H7 (cell line): ENCODE measurements around the gene ARID3A. TPM values are rescaled to one million over a fixed set of nuclear protein-coding genes. Genes with fewer than 3 reads are reported as not detected.
"Not testable (repeated sequence)": the region's sequence is repeated elsewhere in the genome, so short reads cannot be mapped to it uniquely, and the experiment has no call there.

Experiments used
- DNase-seq: peaks from one replicate; pipeline ENCODE4 v3.0.0; 2012
- H3K27me3 ChIP-seq: 2 replicates; pipeline ENCODE4 v1.6.0; 2011; ENCODE audit warnings: mild to moderate bottlenecking, low read length; ENCODE audit not compliant: control insufficient read depth, insufficient read depth
- H3K36me3 ChIP-seq: replicated peaks from 2 replicates; pipeline ENCODE4 v1.5.1; 2011; ENCODE audit warnings: low read length; ENCODE audit not compliant: control insufficient read depth, insufficient read depth
- H3K4me3 ChIP-seq: 2 replicates; pipeline ENCODE4 v1.5.1; 2011; ENCODE audit warnings: low read depth, mild to moderate bottlenecking, control low read depth, low read length, moderate library complexity; ENCODE audit not compliant: insufficient read depth
- total RNA-seq: library from RNA; depleted of rRNA; stranded (reverse); fragments of >200 nt; shearing (Covaris generic); gene quantifications from 2 replicates; pipeline ENCODE4 v1.2.3, GENCODE V29; 2014

Gene ARID3A
- total RNA-seq, 1 experiment from 2014 or later = 85.4 TPM

DNA sequence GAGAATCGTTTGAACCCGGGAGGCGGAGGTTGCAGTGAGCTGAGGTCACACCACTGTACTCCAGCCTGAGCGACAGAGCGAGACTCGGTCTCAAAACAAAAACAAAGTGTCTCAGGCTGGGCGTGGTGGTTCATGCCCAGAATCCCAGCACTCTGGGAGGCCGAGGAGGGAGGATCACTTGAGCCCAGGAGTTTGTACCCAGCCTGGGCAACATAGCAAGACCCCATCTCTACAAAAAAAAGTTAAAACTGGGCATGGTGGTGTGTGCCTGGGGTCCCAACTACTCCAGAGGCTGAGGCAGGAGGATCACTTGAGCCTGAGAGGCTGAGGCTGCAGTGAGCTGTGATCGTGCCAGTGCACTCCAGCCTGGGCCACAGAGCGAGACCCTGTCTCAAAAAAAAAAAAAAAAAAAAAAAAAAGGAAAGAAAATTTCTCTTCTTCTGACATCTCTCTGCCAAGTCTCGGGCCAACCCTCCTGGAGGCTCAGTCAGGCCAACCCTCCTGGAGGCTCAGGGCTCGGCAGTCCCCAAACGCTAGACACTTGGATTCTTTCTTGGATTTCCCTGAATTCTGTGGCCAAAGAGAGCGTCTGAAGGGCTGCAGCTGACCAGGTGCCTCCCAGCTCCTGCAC is 26.3 kb downstream of the ARID3A start:
- H3K4me3 ChIP-seq = no peak overlapping the region
- H3K27me3 ChIP-seq = no peaks in the 10 kb centered on the region
- no peaks in the 10 kb centered on the region; the same call in 1 of the 2 replicates for H3K36me3 ChIP-seq
- no peak for DNase-seq

DNA sequence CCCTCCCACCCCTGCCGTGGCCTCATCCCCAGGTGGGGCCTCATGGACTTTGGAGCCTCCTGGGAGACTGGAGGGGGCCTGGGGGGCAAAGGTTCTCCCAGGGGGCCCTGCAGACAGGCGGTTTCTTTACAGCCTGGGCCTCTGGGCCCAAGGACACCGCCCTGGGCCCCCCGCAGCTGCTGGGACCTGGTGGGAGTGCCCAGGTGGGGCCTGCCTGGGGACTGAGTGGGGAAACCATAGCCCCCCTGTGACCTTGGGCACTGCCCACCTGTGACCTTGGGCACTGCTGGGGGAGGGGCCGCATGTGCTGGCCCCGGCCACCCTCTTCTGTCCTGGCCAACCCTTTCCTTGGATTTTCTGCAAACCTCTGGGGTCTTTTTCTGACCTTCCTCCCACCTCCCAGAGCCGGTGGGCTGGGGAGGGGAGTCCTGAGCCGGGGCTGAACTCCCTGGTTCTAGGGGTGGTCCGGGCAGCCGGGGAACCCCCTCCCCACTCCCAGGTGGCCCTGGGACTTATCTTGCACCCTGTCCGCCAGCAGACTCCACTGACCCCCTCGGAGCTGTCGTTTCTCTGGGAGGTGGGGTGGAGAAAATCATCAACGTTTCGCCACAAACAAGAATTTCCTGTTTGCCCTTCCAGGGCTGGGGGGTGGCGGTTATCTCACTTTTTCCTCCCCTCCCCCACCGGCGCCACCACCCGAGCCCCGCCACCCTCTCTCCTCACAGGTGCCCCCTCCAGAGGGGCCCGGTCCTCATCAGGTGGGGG is 27.0 kb downstream of the ARID3A start:
- DNase-seq = peak; percentile 88
- peak overlapping the region; percentile 19 for H3K4me3 ChIP-seq
- H3K36me3 ChIP-seq = no peaks in the 10 kb centered on the region
- no peaks in the 10 kb centered on the region for H3K27me3 ChIP-seq

DNA sequence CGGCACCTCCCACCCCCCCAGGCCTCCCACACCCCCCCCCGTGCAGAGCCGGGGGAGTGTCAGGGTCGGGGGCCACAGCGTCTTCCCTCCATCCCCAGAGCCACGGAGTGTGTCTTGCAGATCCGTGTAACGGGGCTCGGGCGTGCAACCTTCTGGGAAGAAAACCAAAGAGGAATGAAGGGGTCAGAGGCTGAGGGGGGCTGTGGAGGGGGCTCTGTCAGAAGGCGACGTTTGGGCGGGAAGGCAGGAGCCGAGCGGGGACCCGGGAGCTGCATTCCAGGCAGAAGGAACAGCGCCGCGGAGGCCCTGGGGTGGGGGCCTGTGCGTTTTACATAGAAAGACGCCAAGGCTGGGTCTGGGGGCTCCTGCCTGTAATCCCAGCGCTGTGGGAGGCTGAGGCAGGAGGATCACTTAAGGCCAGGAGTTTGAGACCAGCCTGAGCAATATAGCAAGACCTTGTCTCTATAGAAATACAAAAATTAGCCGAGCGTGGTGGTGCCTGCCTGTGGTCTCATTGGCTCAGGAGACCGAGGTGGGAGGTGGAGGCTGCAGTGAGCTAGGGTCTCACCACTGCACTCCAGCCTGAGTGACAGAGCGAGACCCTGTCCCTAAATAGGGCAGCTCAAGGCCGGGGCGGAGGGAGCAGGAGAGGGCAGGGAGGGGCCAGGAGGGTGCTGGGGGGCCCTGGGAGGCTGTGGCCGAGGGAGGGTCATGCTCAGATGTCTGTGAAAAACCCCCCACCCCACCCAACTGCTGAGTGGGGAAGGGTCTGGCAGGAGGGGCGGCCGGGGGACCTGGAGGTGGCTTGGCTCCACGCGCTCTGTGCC is 27.8 kb downstream of the ARID3A start:
- DNase-seq = no peak
- Histone ChIP-seq H3K36me3 (no peaks in the 10 kb centered on the region), H3K4me3 (peak overlapping the region; percentile 12; the same call in 1 of the 2 replicates), H3K27me3 (no peaks in the 10 kb centered on the region)

DNA sequence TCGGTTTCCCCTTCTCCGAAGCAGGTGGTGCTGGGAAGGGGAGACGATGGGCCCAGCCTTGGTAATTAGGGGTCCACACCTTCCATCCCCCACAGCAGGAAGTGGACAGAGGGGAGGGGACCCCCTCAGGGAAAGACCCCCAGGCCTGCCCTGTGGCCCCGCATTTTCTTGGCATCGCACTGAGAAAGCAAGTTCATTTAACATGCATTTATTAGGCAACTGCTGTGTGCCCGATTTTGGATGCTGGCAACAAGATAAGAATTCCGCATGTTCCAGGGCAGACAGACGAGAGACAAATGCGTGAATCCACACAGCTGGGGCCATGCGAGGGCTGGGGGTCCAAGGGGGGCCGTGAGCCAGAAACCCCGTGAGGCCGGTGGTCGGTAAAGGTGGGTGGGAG is 28.4 kb downstream of the ARID3A start:
- Histone ChIP-seq H3K4me3 (no peak overlapping the region), H3K27me3 (no peaks in the 10 kb centered on the region), H3K36me3 (no peaks in the 10 kb centered on the region)
- DNase-seq = no peak

DNA sequence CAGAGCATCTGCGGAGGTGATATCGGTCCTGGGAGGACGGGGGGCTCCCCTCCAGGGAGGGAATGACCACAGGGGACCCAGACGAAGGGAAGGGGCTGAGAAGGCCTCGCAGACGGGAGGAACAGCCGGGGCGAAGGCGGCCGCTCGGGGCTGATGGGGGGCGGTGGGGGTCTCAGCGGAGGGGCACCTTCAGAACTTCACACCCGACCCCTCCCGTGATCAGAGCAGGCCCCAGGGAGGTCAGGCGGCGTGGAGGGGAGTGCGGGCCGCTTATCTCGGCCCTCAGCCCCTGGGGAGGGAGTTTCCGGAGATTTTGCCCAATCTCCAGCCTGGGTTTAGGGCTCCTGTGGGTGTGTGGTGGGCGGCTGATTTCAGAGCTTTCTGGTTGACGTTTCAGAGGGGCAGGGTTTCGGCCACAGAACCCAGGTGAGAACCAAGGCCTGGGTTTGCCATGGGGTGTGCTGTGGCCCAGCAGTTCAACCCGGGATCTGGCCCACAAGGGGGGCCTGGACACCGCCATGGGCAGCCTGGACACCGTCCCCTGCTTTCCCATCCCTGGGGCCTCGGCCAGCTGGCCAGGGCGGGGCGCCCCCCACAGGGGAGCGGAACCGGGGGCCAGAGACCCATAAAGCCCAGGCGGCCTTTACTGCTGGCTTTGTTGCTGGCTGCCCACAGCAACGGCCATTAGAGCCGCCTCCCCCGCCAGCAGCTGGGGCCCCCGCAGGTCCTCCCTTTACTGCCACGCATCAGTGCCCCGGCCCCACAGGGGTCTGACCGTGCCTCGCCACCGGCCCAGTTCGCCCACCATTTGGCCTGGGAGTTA is 29.0 kb downstream of the ARID3A start:
- H3K27me3 ChIP-seq = no peaks in the 10 kb centered on the region
- DNase-seq = peak; percentile 87

DNA sequence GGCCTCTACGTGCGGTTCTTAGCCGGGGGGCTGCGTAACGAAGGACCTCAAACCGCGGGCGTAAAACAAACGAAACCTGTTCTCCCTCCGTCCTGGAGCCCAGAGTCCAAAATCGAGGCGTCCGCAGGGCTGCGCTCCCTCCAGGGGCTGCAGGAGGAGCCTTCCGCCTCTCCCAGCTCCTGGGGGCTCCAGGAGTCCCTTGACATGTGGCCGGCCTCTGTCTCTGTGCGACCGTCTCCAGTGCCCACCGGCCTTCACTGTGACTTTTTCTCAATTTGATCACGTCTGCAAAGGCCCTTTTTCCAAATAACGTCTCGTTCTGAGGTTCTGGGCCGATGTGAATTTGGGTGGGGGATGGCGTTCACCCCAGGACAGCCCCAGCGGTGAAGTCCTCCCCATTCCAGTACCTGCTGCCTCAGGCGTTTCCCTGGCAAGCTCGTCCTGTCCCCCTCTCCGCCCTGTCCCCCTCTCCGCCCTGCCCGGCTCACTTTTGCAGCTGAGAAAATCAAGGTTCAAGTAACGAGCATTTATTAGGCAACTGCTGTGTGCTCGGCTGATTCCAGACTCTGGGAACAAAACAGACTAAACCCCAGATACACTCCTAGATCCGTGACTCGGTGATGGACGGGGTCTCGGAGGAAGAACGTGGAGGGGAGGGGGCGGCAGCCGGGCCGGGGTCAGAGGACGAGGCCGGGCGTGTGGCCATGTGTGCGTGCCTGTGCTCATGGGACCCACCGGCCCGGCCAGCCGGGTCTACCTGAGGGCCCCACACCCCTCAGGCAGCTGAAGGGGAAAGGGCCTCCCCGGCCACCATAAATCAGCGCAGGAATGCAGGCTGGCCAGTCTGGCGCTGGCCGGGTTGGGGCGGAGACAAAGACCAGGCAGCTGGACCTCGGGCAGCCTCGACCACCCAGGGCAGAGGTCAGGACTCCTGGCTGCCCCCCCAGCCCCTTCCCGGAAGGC is 30.2 kb downstream of the ARID3A start:
- Histone ChIP-seq H3K27me3 (no peaks in the 10 kb centered on the region), H3K4me3 (no peak overlapping the region), H3K36me3 (no peaks in the 10 kb centered on the region; the same call in 1 of the 2 replicates)
- DNase-seq = peak; percentile 81

More for the DNA sequence above, 29.0 kb downstream of the ARID3A start:
- Histone ChIP-seq H3K36me3 (no peaks in the 10 kb centered on the region), H3K4me3 (no peak overlapping the region)

DNA sequence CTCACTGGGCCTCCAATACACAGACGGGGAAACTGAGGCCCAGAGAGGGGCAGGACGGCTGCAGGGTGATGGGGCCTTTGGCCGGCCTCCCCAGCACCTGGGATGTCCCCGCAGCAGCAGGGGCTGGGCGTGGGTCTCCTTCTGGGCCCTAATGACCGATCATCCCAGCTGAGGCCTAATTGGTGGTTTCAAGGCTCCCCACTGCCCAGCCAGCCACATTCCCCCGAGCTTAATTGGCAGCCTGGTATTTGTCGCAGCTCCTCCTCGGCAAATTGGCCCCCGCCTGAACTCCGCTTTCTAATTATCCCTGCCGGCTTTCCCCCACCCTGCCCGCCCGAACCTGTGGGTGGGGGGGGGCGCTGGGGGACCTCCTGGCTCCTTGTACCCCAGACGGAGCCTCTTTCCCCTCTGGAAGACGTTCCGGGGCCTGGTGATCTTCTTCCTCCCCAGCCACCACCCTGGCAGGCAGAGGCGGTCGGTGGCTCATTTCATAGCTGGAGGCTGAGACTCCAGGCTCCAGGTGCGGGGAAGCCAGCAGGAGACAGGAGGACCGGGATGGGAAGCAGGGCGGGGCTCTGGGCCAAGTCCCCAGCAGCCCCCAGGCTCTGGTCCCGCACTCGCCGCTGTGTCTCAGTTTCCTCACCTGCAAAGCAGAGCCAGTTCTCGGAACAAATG is 31.1 kb downstream of the ARID3A start:
- Histone ChIP-seq H3K4me3 (no peak overlapping the region), H3K27me3 (no peaks in the 10 kb centered on the region), H3K36me3 (no peaks in the 10 kb centered on the region; the same call in 1 of the 2 replicates)
- peak; percentile 87 for DNase-seq

DNA sequence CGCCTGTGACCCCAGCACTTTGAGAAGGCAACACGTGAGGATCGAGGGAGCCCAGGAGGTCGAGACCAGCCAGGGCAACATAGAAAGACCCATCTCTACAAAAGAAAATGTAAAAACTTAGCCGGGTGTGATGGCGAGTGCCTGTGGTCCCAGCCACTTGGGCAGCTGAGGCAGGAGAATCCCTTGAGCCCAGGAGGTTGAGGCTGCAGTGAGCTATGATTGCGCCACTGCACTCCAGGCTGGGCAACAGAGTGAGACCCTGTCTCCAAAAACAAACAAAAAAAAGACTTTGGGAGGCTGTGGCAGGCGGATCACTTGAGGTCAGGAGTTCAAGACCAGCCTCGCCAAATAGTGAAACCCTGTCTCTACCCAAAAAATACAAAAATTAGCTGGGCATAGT is 31.7 kb downstream of the ARID3A start:
- not testable (repeated sequence) for DNase-seq, H3K4me3 ChIP-seq, H3K36me3 ChIP-seq, H3K27me3 ChIP-seq

DNA sequence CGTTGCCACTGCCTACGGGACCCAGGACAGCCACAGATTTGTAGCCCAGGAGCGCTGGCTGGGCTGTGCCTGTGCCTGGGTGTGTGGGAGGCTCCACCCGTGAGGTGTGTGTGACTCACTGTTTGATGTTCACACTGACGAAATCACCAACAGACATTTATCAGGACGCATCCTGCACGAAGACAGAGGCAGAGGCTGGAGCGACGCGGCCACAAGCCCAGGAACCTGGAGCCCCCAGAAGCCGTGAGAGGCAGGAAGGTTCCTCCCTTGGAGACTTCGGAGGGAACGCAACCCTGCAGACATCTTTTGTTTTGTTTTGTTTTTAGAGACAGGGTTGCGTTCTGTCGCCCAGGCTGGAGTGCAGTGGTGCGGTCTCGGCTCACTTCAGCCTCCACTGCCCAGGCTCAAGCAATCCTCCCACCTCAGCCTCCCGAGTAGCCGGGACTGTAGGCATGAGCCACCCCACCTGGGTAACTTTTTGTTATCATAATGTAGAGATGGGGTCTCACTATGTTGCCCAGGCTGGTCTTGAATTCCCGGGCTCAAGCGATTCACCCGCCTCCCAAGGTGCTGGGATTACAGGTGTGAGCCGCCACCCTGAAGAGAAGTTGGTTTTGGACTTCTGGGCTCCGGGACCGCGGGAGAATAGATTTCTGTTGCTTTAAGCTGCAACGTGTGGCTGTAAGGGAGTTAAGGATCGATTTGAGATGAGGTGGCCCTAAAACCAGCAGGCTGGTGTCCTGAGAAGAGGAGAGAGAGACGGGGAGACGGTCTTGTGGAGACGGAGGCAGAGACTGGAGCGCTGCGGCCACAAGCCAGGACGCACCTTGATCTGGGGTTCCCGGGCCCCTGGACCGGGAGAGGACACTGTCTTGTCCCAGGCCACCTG is 33.4 kb downstream of the ARID3A start:
- no peak overlapping the region for H3K4me3 ChIP-seq
- no peak for DNase-seq

DNA sequence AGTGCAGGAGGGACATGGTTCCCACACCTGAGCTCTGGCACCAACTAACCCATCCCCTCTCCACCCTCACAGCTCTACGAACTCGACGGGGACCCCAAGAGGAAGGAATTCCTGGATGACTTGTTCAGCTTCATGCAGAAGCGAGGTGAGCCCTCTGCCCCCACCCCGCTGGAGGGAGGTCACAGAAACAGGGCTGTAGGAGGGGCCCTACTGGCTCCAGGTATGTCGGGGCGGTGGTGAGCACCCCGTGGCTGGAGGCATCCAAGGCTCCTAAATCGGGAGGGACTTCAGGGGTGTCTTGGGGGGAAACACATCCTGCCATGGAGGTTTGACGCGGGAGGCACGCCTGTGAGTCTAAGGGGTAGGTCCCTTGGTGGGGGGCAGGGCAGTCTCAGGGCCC is 34.2 kb downstream of the ARID3A start:
- DNase-seq = peak; percentile 91

More for the DNA sequence above, 33.4 kb downstream of the ARID3A start:
- no peaks in the 10 kb centered on the region; the same call in 1 of the 2 replicates for H3K36me3 ChIP-seq
- H3K27me3 ChIP-seq = no peaks in the 10 kb centered on the region

DNA sequence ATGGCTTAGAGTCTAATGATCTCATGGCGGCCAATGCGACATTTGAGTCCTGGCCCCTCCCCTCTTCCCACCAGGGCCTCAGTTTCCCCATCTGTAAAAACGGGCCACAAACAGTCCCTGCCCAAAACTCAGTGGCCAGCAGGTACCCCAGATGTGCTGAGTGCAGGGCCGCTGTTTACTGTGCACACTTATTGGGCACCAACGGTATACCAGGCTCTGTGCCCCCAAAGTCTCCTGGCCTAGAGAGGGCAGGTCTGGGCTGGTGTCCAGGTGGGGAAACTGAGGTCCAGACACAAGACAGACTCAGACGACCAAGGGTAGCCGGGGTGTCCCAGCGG is 34.7 kb downstream of the ARID3A start:
- DNase-seq = no peak
- no peak overlapping the region for H3K4me3 ChIP-seq
- H3K36me3 ChIP-seq = peaks cover 11% of the 10 kb centered on the region
- H3K27me3 ChIP-seq = no peaks in the 10 kb centered on the region

More for the DNA sequence above, 34.2 kb downstream of the ARID3A start:
- peaks cover 6% of the 10 kb centered on the region for H3K36me3 ChIP-seq
- no peak overlapping the region for H3K4me3 ChIP-seq
- H3K27me3 ChIP-seq = no peaks in the 10 kb centered on the region
